DOHH2 (cell line): ENCODE data around the gene PPP4R3A.

Experiments
- H3F3A ChIP-seq: fragments of 200-600 bp; sonication (generic), shearing (Covaris generic); 2 replicates; pipeline ENCODE4 v1.6.0; 2016; ENCODE audit warnings: antibody characterized with exemption, mild to moderate bottlenecking; ENCODE audit not compliant: control insufficient read depth, insufficient read depth
- H3K27ac ChIP-seq: fragments of 200-600 bp; sonication (generic); 2 replicates; pipeline ENCODE4 v1.5.1; 2014; ENCODE audit warnings: low read depth, mild to moderate bottlenecking, low read length, moderate library complexity
- H3K27me3 ChIP-seq: fragments of 200-600 bp; sonication (generic); 2 replicates; pipeline ENCODE4 v1.6.1; 2014; ENCODE audit warnings: mild to moderate bottlenecking, low read length, mixed read lengths; ENCODE audit not compliant: control insufficient read depth
- H3K36me3 ChIP-seq: fragments of 200-600 bp; sonication (generic); 2 replicates; pipeline ENCODE4 v1.6.1; 2014; ENCODE audit warnings: mild to moderate bottlenecking, low read length, moderate library complexity, mixed read lengths; ENCODE audit not compliant: control insufficient read depth
- H3K4me1 ChIP-seq: fragments of 200-600 bp; sonication (generic); 2 replicates; pipeline ENCODE4 v1.6.1; 2014; ENCODE audit warnings: mild to moderate bottlenecking, low read length, mixed read lengths; ENCODE audit not compliant: control insufficient read depth
- H3K4me2 ChIP-seq: fragments of 200-600 bp; sonication (generic); 2 replicates; pipeline ENCODE4 v1.6.0; 2014; ENCODE audit warnings: mild to moderate bottlenecking, low read length, moderate library complexity
- H3K4me3 ChIP-seq: fragments of 200-600 bp; sonication (generic); 2 replicates; pipeline ENCODE4 v1.5.1; 2014; ENCODE audit warnings: mild to moderate bottlenecking, low read length, mixed read lengths
- H3K79me2 ChIP-seq: fragments of 200-600 bp; sonication (generic); 2 replicates; pipeline ENCODE4 v1.6.1; 2014; ENCODE audit warnings: mild to moderate bottlenecking, low read length, mixed read lengths; ENCODE audit not compliant: control insufficient read depth
- H3K9me2 ChIP-seq: fragments of 200-600 bp; sonication (generic); replicated peaks from 2 replicates; pipeline ENCODE4 v1.6.1; 2014; ENCODE audit warnings: mild to moderate bottlenecking, low read length, mixed read lengths; ENCODE audit not compliant: control insufficient read depth
- H3K9me3 ChIP-seq: fragments of 200-600 bp; sonication (generic); 2 replicates; pipeline ENCODE4 v1.6.1; 2014; ENCODE audit warnings: antibody characterized with exemption, low read length, mixed read lengths; ENCODE audit not compliant: control insufficient read depth, insufficient read depth
- H4K20me1 ChIP-seq: fragments of 200-600 bp; sonication (generic); 2 replicates; pipeline ENCODE4 v1.6.0; 2014; ENCODE audit warnings: low read depth, mild to moderate bottlenecking, antibody characterized with exemption, low read length, moderate library complexity; ENCODE audit not compliant: control insufficient read depth, insufficient read depth
- CTCF ChIP-seq: fragments of 200-600 bp; sonication (generic); IDR thresholded peaks from one replicate; pipeline ENCODE4 v1.5.1; 2014; ENCODE audit warnings: antibody characterized with exemption, mild to moderate bottlenecking, low read depth, low read length; ENCODE audit not compliant: poor library complexity, severe bottlenecking
- EZH2phosphoT487 ChIP-seq: fragments of 200-600 bp; sonication (generic); IDR thresholded peaks from 2 replicates; pipeline ENCODE4 v1.6.1; 2017; ENCODE audit warnings: borderline replicate concordance, mild to moderate bottlenecking, antibody characterized with exemption, low read length, moderate library complexity, mixed read lengths

PPP4R3A gene

DNA sequence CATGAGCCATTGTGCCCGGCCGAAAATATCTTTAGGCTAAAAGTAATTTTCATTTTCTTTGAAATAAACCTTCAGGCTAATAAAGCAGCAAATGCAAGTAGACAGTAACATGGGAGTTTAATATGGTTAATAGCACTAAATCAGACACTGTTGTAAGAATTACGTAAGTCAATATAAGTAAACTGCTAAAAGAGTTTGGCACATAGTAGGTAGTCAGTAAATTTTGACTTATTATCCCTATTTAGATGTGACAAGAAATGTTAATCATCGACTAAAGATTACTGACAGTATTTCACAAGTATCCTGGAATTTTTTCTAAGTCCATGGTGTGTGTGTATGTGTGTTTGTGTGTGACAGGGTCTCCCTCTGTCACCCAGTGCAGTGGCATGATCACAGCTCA is 3.9 kb downstream of the PPP4R3A start:
- H3K4me2 ChIP-seq, result peak overlapping the region; percentile 42
- H3F3A ChIP-seq, result peaks cover 2% of the 10 kb centered on the region; the same call in 1 of the 2 replicates
- H3K9me2 ChIP-seq, result no peaks in the 10 kb centered on the region
- peaks cover 80% of the 10 kb centered on the region for H3K36me3 ChIP-seq
- H3K79me2 ChIP-seq, result peaks cover 97% of the 10 kb centered on the region
- H3K4me3 ChIP-seq, result peak overlapping the region; percentile 32
- peaks cover 34% of the 10 kb centered on the region for H4K20me1 ChIP-seq
- H3K27me3 ChIP-seq, result no peaks in the 10 kb centered on the region
- TF ChIP-seq CTCF (no peak), EZH2phosphoT487 (no peak)
- H3K9me3 ChIP-seq, result no peaks in the 10 kb centered on the region
- peaks cover 59% of the 10 kb centered on the region for H3K4me1 ChIP-seq
- H3K27ac ChIP-seq, result no peak overlapping the region

- no peaks in the 10 kb centered on the region for H3K9me3 ChIP-seq
- H3K4me3 ChIP-seq, result no peak overlapping the region
- H3K36me3 ChIP-seq, result peaks cover 79% of the 10 kb centered on the region
- H3K27me3 ChIP-seq, result no peaks in the 10 kb centered on the region
- H3K79me2 ChIP-seq, result peaks cover 98% of the 10 kb centered on the region
- TF ChIP-seq CTCF (no peak), EZH2phosphoT487 (no peak)
- H3K4me1 ChIP-seq, result peaks cover 86% of the 10 kb centered on the region
- H3K27ac ChIP-seq, result peak overlapping the region; percentile 27; the same call in 1 of the 2 replicates
- H3K9me2 ChIP-seq, result no peaks in the 10 kb centered on the region
- H3F3A ChIP-seq, result peaks cover 2% of the 10 kb centered on the region; the same call in 1 of the 2 replicates
- peaks cover 28% of the 10 kb centered on the region for H4K20me1 ChIP-seq
- peak overlapping the region; percentile 14; the same call in 1 of the 2 replicates for H3K4me2 ChIP-seq
Measured at GRCh38 chr14:91503000-91503504, 7.1 kb downstream of the PPP4R3A start.

DNA sequence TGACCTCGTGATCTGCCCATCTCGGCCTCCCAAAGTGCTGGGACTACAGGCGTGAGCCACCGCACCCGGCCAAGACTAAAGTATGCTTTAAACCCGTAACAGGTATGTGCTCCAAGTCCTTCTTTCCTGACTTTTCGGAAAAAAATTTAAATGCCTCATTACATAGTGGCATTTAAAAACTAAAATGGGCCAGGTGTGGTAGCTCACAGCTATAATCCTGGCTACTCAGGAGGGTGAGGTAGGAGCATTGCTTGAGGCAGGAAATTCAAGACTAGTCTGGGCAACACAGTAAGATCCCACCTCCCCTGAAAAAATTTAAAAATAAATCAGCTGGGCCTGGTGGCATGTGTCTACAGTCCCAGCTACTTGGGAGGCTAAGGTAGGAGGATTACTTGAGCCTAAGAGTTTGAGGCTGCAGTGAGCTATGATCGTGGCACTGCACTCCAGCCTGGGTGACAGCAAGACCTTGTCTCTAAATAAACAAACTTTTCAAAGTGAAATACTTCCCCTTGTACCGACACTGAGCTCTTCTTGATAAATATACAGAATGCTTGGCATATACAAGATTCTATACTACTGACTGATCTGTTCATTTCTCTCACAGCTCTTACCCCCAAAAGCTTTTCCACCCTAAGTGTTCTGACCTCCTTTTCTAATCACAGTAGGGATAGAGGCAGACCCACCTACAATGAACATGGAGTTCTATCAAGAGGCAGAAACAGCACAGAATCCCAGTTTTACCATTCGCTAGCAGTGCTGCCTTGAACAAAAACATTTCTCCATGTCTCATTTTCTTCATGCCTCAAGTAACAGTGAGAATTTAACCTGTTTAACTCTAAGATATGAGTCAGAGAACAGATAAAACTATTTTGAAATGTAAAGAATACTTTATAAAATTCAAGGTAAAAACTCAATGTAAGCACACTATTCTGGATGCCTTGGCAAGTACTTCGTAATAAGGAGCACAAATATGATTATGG is 7.9 kb downstream of the PPP4R3A start:
- peak overlapping the region; percentile 17; the same call in 1 of the 2 replicates for H3K4me2 ChIP-seq
- H3K36me3 ChIP-seq, result peaks cover 79% of the 10 kb centered on the region
- H3F3A ChIP-seq, result peaks cover 4% of the 10 kb centered on the region; the same call in 1 of the 2 replicates
- H3K4me1 ChIP-seq, result peaks cover 91% of the 10 kb centered on the region
- peaks cover 32% of the 10 kb centered on the region for H4K20me1 ChIP-seq
- no peaks in the 10 kb centered on the region for H3K27me3 ChIP-seq
- H3K4me3 ChIP-seq, result no peak overlapping the region
- H3K27ac ChIP-seq, result peak overlapping the region; percentile 27
- peaks cover 99% of the 10 kb centered on the region for H3K79me2 ChIP-seq
- no peak for TF ChIP-seq CTCF
- no peak for TF ChIP-seq EZH2phosphoT487
- H3K9me3 ChIP-seq, result no peaks in the 10 kb centered on the region
- H3K9me2 ChIP-seq, result no peaks in the 10 kb centered on the region
